ENCODE measurements around the gene PSMB5.

- TF ChIP-seq CTCF (IDR thresholded peaks at IDR 0.05): no peak
- TF ChIP-seq ATF2 (CRISPR knock-in tag; IDR thresholded peaks at IDR 0.05; ENCODE audit: borderline replicate concordance, low read depth): no peak
- no peak for TF ChIP-seq GTF2I (CRISPR knock-in tag; conservative IDR thresholded peaks at IDR 0.05)
- no peak for TF ChIP-seq ELF4 (CRISPR knock-in tag; IDR thresholded peaks at IDR 0.05; ENCODE audit: low read depth)
- TF ChIP-seq E2F4 (CRISPR knock-in tag; IDR thresholded peaks at IDR 0.05; ENCODE audit: borderline replicate concordance, low read depth): no peak
- no peak for TF ChIP-seq ZBTB21 (CRISPR knock-in tag; IDR thresholded peaks at IDR 0.05; ENCODE audit: borderline replicate concordance)
- no peak for TF ChIP-seq NFE2L1 (CRISPR knock-in tag; IDR thresholded peaks at IDR 0.05)
- TF ChIP-seq PRDM15 (CRISPR knock-in tag; IDR thresholded peaks at IDR 0.05): no peak
- no peak for TF ChIP-seq ARID4B (CRISPR knock-in tag; IDR thresholded peaks at IDR 0.05; ENCODE audit: borderline replicate concordance)
Measured at GRCh38 chr14:22979748-22980392, 54.8 kb downstream of the PSMB5 start.
